DMS79 treated with DMSO at 0.1 percent for 48 hours (cell line): Measurements from ENCODE around the gene ARHGAP26.

Experiments
- DNase-seq: peaks from one replicate; lab custom pipeline; 2025; lab: John Stamatoyannopoulos, UW

ARHGAP26 gene

GRCh38 chr5:143165049-143165880 lies 395.1 kb downstream of the ARHGAP26 start:
- DNase-seq = no peak

GRCh38 chr5:143166090-143166489 lies 395.9 kb downstream of the ARHGAP26 start:
- no peak for DNase-seq

- no peak for DNase-seq
Measured at GRCh38 chr5:143166661-143167420, 396.7 kb downstream of the ARHGAP26 start.

- DNase-seq = no peak
Measured at GRCh38 chr5:143168171-143168741, 398.1 kb downstream of the ARHGAP26 start.

GRCh38 chr5:143168921-143169810 lies 399.0 kb downstream of the ARHGAP26 start:
- no peak for DNase-seq

GRCh38 chr5:143170104-143170503 lies 399.9 kb downstream of the ARHGAP26 start:
- DNase-seq = no peak

- DNase-seq = no peak
Measured at GRCh38 chr5:143170977-143171376, 400.8 kb downstream of the ARHGAP26 start.

GRCh38 chr5:143172739-143173138 lies 402.6 kb downstream of the ARHGAP26 start:
- no peak for DNase-seq

- no peak for DNase-seq
Measured at GRCh38 chr5:143173139-143173889, 403.1 kb downstream of the ARHGAP26 start.

GRCh38 chr5:143174714-143175398 lies 404.7 kb downstream of the ARHGAP26 start:
- DNase-seq = no peak

GRCh38 chr5:143176048-143176447 lies 405.9 kb downstream of the ARHGAP26 start:
- DNase-seq = no peak

- peak; percentile 95 for DNase-seq
Measured at GRCh38 chr5:143177263-143177983, 407.2 kb downstream of the ARHGAP26 start.

- DNase-seq = peak; percentile 15
Measured at GRCh38 chr5:143179126-143179740, 409.1 kb downstream of the ARHGAP26 start.

GRCh38 chr5:143180751-143181150 lies 410.6 kb downstream of the ARHGAP26 start:
- no peak for DNase-seq

- no peak for DNase-seq
Measured at GRCh38 chr5:143181173-143181572, 411.0 kb downstream of the ARHGAP26 start.

GRCh38 chr5:143182106-143182505 lies 411.9 kb downstream of the ARHGAP26 start:
- no peak for DNase-seq

- no peak for DNase-seq
Measured at GRCh38 chr5:143182901-143183820, 413.0 kb downstream of the ARHGAP26 start.

GRCh38 chr5:143183989-143184388 lies 413.8 kb downstream of the ARHGAP26 start:
- DNase-seq = no peak
